KBM-7 (cell line): ENCODE results near the gene CTXND2.
"Not testable (repeated sequence)": the region's sequence is repeated elsewhere in the genome, so short reads cannot be mapped to it uniquely, and the experiment has no call there.

Experiments
- DNase-seq: peaks from one replicate; pipeline ENCODE4 v3.0.0-alpha.2; 2015
- in situ Hi-C: fragments of 300-500 bp; cut with MboI; formaldehyde crosslinking; loops from 2 replicates; pipeline ENCODE4 v1.14.3; 2020; ENCODE audit warnings: low sequenced_read_pairs, low pct_unique_long_range_greater_than_20kb, mixed read lengths

Gene CTXND2

GRCh38 chr1:150887018-150887417 is at the start of gene CTXND2:
Gene CTXND2 (plus strand): TSS chr1:150887136. CDS start chr1:150912315, 25,179 bp downstream.
- DNase-seq, result no peak
- in situ Hi-C loops, result no loop called here

GRCh38 chr1:150840850-150841249 is 46.1 kb upstream of the CTXND2 start:
- in situ Hi-C loops, DNase-seq: not testable (repeated sequence)

GRCh38 chr1:150841626-150842025 is 45.3 kb upstream of the CTXND2 start:
- in situ Hi-C loops, result no loop called here
- no peak for DNase-seq

- in situ Hi-C loops, result no loop called here
- peak; percentile 6 for DNase-seq
Measured at GRCh38 chr1:150842343-150842742, 44.6 kb upstream of the CTXND2 start.

GRCh38 chr1:150842964-150843363 is 44.0 kb upstream of the CTXND2 start:
- no peak for DNase-seq
- in situ Hi-C loops, result no loop called here

GRCh38 chr1:150843474-150843873 is 43.5 kb upstream of the CTXND2 start:
- no peak for DNase-seq
- in situ Hi-C loops, result no loop called here

GRCh38 chr1:150846473-150847146 is 40.3 kb upstream of the CTXND2 start:
- in situ Hi-C loops, result no loop called here
- no peak for DNase-seq

- in situ Hi-C loops, result not testable (repeated sequence)
Measured at GRCh38 chr1:150850801-150851362, 36.1 kb upstream of the CTXND2 start.

GRCh38 chr1:150852734-150853133 is 34.2 kb upstream of the CTXND2 start:
- peak; percentile 61 for DNase-seq
- in situ Hi-C loops, result not testable (repeated sequence)

More at GRCh38 chr1:150850801-150851362, 36.1 kb upstream of the CTXND2 start:
- not testable (repeated sequence) for DNase-seq

- in situ Hi-C loops, result no loop called here
- DNase-seq, result no peak
Measured at GRCh38 chr1:150863724-150864123, 23.2 kb upstream of the CTXND2 start.

- DNase-seq, in situ Hi-C loops: not testable (repeated sequence)
Measured at GRCh38 chr1:150864200-150864599, 22.7 kb upstream of the CTXND2 start.

GRCh38 chr1:150869683-150870082 is 17.3 kb upstream of the CTXND2 start:
- in situ Hi-C loops, result no loop called here
- peak; percentile 19 for DNase-seq

GRCh38 chr1:150872572-150872971 is 14.4 kb upstream of the CTXND2 start:
- DNase-seq, result no peak
- in situ Hi-C loops, result no loop called here

GRCh38 chr1:150873521-150873920 is 13.4 kb upstream of the CTXND2 start:
- DNase-seq, result no peak
- in situ Hi-C loops, result no loop called here

- in situ Hi-C loops, result no loop called here
- DNase-seq, result no peak
Measured at GRCh38 chr1:150874455-150875196, 12.3 kb upstream of the CTXND2 start.

GRCh38 chr1:150875197-150876118 is 11.5 kb upstream of the CTXND2 start:
- in situ Hi-C loops, result no loop called here
- DNase-seq, result no peak

- in situ Hi-C loops, result no loop called here
- DNase-seq, result peak; percentile 57
Measured at GRCh38 chr1:150876119-150876454, 10.8 kb upstream of the CTXND2 start.

- in situ Hi-C loops, DNase-seq: not testable (repeated sequence)
Measured at GRCh38 chr1:150878931-150879330, 8.0 kb upstream of the CTXND2 start.

GRCh38 chr1:150881331-150882070 is 5.4 kb upstream of the CTXND2 start:
- in situ Hi-C loops, result no loop called here
- no peak for DNase-seq
